GM12878 (cell line): ENCODE results near the gene ITPR2. TPM values are rescaled to one million over a fixed set of nuclear protein-coding genes. Genes with fewer than 3 reads are reported as not detected.
A peak's percentile ranks its signal among the peaks of the same experiment; 100 is the strongest.

Experiments
- ATAC-seq: fragments of 200-7000 bp; cut with Tn5 transposase; 3 replicates; pipeline ENCODE4 v1.9.1; 2020; ENCODE audit warnings: mild to moderate bottlenecking, moderate library complexity
- BruUV-seq: library from RNA; stranded (reverse); fragments of 400-500 nt; replicated peaks from 2 replicates; lab custom pipeline; 2021; lab: Mats Ljungman, UMichigan
- CTCF ChIA-PET: fragments of 300-600 bp; sonication (Branson Sonifier 250); formaldehyde crosslinking; extraction: SDS; loops from one replicate; lab custom pipeline; 2021; ENCODE audit warnings: inconsistent platforms; lab: Yijun Ruan, JAX
- POLR2A ChIA-PET: fragments of 350-600 bp; formaldehyde crosslinking; extraction: SDS; loops from one replicate; lab custom pipeline; 2021; ENCODE audit warnings: inconsistent platforms; lab: Charles Lee
- RAD21 ChIA-PET: fragments of 300-600 bp; sonication (Branson Sonifier 250); formaldehyde crosslinking; loops from one replicate; lab custom pipeline; 2023; ENCODE audit warnings: antibody characterized with exemption; ENCODE audit not compliant: unreplicated experiment; lab: Charles Lee
- SMC1A ChIA-PET: fragments of 300-600 bp; sonication (Branson Sonifier 250); formaldehyde crosslinking; loops from one replicate; lab custom pipeline; 2023; ENCODE audit not compliant: unreplicated experiment, uncharacterized antibody; lab: Charles Lee
- DNase-seq: peaks from one replicate; pipeline ENCODE4 v3.0.0-alpha.2; 2011; ENCODE audit warnings: low read depth, low spot score
- FAIRE-seq: peaks from 3 replicates; lab custom pipeline; 2011; peaks lifted over from hg19 to GRCh38; lab: Jason Lieb, UNC
- H2AFZ ChIP-seq: 2 replicates; pipeline ENCODE4 v1.6.0; 2011; ENCODE audit warnings: low read depth, low read length, control low read depth; ENCODE audit not compliant: control insufficient read depth
- H3K27ac ChIP-seq: 2 replicates; pipeline ENCODE4 v1.5.1; 2011; ENCODE audit warnings: control low read depth; ENCODE audit not compliant: control insufficient read depth, insufficient read depth
- H3K27me3 ChIP-seq, 2 experiments: replicated peaks in 1 of 2; 2 replicates each; pipeline versions ENCODE4 v1.6.0 to v1.6.1; 2011; ENCODE audit warnings: low read length in 1 of 2; ENCODE audit not compliant: control insufficient read depth in 2 of 2, insufficient read depth in 2 of 2
- H3K36me3 ChIP-seq, 2 experiments: 2 replicates each; pipeline ENCODE4 v1.5.1; 2011; ENCODE audit warnings: low read length in 1 of 2; ENCODE audit not compliant: control insufficient read depth in 2 of 2, insufficient read depth in 2 of 2
- H3K4me1 ChIP-seq: 2 replicates; pipeline ENCODE4 v1.6.1; 2011; ENCODE audit warnings: mild to moderate bottlenecking, low read length, moderate library complexity, mixed read lengths; ENCODE audit not compliant: control insufficient read depth, insufficient read depth
- H3K4me2 ChIP-seq: 2 replicates; pipeline ENCODE4 v1.6.0; 2011; ENCODE audit warnings: control low read depth; ENCODE audit not compliant: control insufficient read depth, insufficient read depth
- H3K4me3 ChIP-seq: fragments of 200-600 bp; sonication (generic); 2 replicates; pipeline ENCODE4 v1.5.1; 2016
- H3K79me2 ChIP-seq: 2 replicates; pipeline ENCODE4 v1.6.0; 2011; ENCODE audit warnings: low read length; ENCODE audit not compliant: control insufficient read depth, insufficient read depth
- H3K9ac ChIP-seq: 2 replicates; pipeline ENCODE4 v1.8.0; 2011; ENCODE audit warnings: low read length, control low read depth, mixed read lengths; ENCODE audit not compliant: control insufficient read depth, insufficient read depth
- H3K9me3 ChIP-seq: replicated peaks from 3 replicates; pipeline ENCODE4 v1.5.1; 2011; ENCODE audit warnings: mild to moderate bottlenecking, low read length; ENCODE audit not compliant: control insufficient read depth, insufficient read depth
- H4K20me1 ChIP-seq: 2 replicates; pipeline ENCODE4 v1.6.0; 2011; ENCODE audit not compliant: control insufficient read depth, insufficient read depth
- BMI1 ChIP-seq: fragments of 450-650 bp; IDR thresholded peaks from 2 replicates; pipeline ENCODE4 v1.6.1; 2016; ENCODE audit warnings: mild to moderate bottlenecking, moderate library complexity, borderline replicate concordance
- ESRRA ChIP-seq: IDR thresholded peaks from 2 replicates; pipeline ENCODE4 v1.6.1; 2012; ENCODE audit warnings: mild to moderate bottlenecking, low read length, improper control_type of control experiment
- ETV6 ChIP-seq, 2 experiments: fragments of 450-650 bp in 1 of 2; IDR thresholded peaks in 1 of 2; conservative IDR thresholded peaks in 1 of 2; 2 replicates each; pipeline ENCODE4 v1.6.1; 2014; ENCODE audit warnings: antibody characterized with exemption in 1 of 2, borderline replicate concordance in 1 of 2, low read depth in 1 of 2, mild to moderate bottlenecking in 1 of 2, moderate library complexity in 1 of 2
- HDGF ChIP-seq: fragments of 450-650 bp; IDR thresholded peaks from 2 replicates; pipeline ENCODE4 v1.6.1; 2016; ENCODE audit warnings: antibody characterized with exemption
- IRF5 ChIP-seq: fragments of 450-650 bp; IDR thresholded peaks from 2 replicates; pipeline ENCODE4 v1.6.1; 2017; ENCODE audit warnings: borderline replicate concordance
- KDM1A ChIP-seq: fragments of 200-600 bp; sonication (generic); IDR thresholded peaks from 2 replicates; pipeline ENCODE4 v1.6.1; 2016; ENCODE audit warnings: borderline replicate concordance
- PAX5 ChIP-seq: IDR thresholded peaks from 2 replicates; pipeline ENCODE4 v1.6.1; 2011; ENCODE audit warnings: low read depth, low read length, borderline replicate concordance
- SKIL ChIP-seq: fragments of 450-650 bp; IDR thresholded peaks from 2 replicates; pipeline ENCODE4 v1.6.1; 2017; ENCODE audit warnings: mild to moderate bottlenecking, low read depth, inconsistent platforms; ENCODE audit not compliant: poor library complexity, severe bottlenecking
- SMAD1 ChIP-seq: fragments of 450-650 bp; IDR thresholded peaks from 2 replicates; pipeline ENCODE4 v1.6.1; 2018; ENCODE audit warnings: mild to moderate bottlenecking, low read depth; ENCODE audit not compliant: partially characterized antibody
- SP1 ChIP-seq: IDR thresholded peaks from one replicate; pipeline ENCODE4 v1.6.1; 2011; ENCODE audit warnings: low read depth, low read length
- SRF ChIP-seq, 2 experiments: IDR thresholded peaks; 2 replicates each; pipeline ENCODE4 v1.6.1; 2011; ENCODE audit warnings: low read depth in 2 of 2, low read length in 2 of 2, mild to moderate bottlenecking in 1 of 2, moderate library complexity in 1 of 2
- TARDBP ChIP-seq: IDR thresholded peaks from 2 replicates; pipeline ENCODE4 v1.6.1; 2016; ENCODE audit warnings: borderline replicate concordance
- ZNF622 ChIP-seq: fragments of 450-650 bp; IDR thresholded peaks from 2 replicates; pipeline ENCODE4 v1.6.1; 2017; ENCODE audit warnings: mild to moderate bottlenecking, inconsistent platforms
- in situ Hi-C: fragments of 300-500 bp; cut with MboI; formaldehyde crosslinking; loops from 9 replicates; pipeline ENCODE4 v1.14.3; 2018; ENCODE audit warnings: mixed read lengths
- intact Hi-C: fragments of 100-400 bp; cut with micrococcal nuclease; formaldehyde crosslinking; loops from one replicate; pipeline ENCODE4 v1.14.2; 2022; ENCODE audit not compliant: unreplicated experiment
- polyA plus RNA-seq, 11 experiments: library from polyadenylated mRNA; depleted of rRNA in 4 of 11; unstranded in 6 of 11; stranded (reverse) in 5 of 11; fragments of >200 nt; fragmentation: Nextera tagmentation in 4 of 11; fragmentation: Illumina TruSeq in 1 of 11; extraction: Ambion mirVana in 4 of 11; extraction: Trizol in 1 of 11; gene quantifications; 1 replicate in 1 of 11; 2 replicates in 10 of 11; pipeline versions ENCODE4 v1.2.1 to v1.2.3, GENCODE V29; 2011 to 2016; ENCODE audit warnings: inconsistent platforms in 2 of 11, missing spikeins in 2 of 11, low read depth in 1 of 11
- total RNA-seq, 4 experiments: library from RNA; depleted of rRNA in 3 of 4; stranded (reverse); fragments of >200 nt in 3 of 4; fragmentation: Illumina TruSeq in 1 of 4; extraction: Trizol in 1 of 4; gene quantifications; 2 replicates each; pipeline versions ENCODE4 v1.2.1 to v1.2.3, GENCODE V29; 2013 to 2021
- TF ChIP-seq, protein P1 (sequence below): IDR thresholded peaks from 2 replicates; pipeline ENCODE4 v1.6.1; 2011; ENCODE audit warnings: borderline replicate concordance, low read depth, mild to moderate bottlenecking, moderate library complexity, mixed read lengths, low read length; ENCODE audit not compliant: insufficient read depth; ENCODE audit errors: extremely low read length
- TF ChIP-seq, protein P2 (sequence below): fragments of 450-650 bp; formaldehyde crosslinking; IDR thresholded peaks from 2 replicates; pipeline ENCODE4 v1.5.0; 2022; ENCODE audit warnings: mild to moderate bottlenecking, missing genetic modification characterization

Gene ITPR2
- total and polyA plus RNA-seq, 10 of the 15 experiments (the other 5 are each of a cell fraction or from before 2014, with no cell fraction given): 7.5 to 76.2 (median 47.1) TPM

DNA sequence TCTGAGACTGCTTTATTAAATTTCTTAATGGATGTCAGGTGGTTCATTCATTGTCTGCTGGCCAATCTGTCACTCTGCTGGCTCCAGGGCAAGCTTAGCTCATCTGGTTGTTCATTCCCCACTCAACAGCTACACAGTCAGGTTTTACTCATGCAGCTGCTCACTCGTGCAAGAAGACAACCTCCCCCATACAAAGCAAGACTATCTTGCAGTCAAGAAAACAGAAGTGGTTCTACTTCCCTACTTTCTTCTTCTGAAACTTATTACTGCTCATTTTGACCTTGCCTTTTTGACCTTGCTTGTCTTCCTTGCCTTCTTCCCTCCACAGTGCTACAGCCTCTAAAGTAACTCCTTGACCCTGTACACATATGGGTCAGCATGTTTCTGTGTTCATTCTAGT is 359.7 kb downstream of the ITPR2 start (continued):
- TF ChIP-seq SP1: peak; percentile 51
- TF ChIP-seq HDGF: 0 out of 2 replicates have a peak, but pooled peaks have one; percentile 55
- TF ChIP-seq SMAD1: no peak
- TF ChIP-seq ETV6 (conservative IDR thresholded peaks at IDR 0.05 in 1 of 2, IDR thresholded peaks at IDR 0.05 in 1 of 2; ENCODE audit: borderline replicate concordance in 1 of 2, low read depth in 1 of 2): peak in 1 of 2 experiments; percentile 87; a peak in 2 of 4 replicates
- peak; percentile 90 for TF ChIP-seq SKIL
- TF ChIP-seq ESRRA: peak; percentile 96
- TF ChIP-seq ZNF622: no peak
- TF ChIP-seq, protein P1, sequence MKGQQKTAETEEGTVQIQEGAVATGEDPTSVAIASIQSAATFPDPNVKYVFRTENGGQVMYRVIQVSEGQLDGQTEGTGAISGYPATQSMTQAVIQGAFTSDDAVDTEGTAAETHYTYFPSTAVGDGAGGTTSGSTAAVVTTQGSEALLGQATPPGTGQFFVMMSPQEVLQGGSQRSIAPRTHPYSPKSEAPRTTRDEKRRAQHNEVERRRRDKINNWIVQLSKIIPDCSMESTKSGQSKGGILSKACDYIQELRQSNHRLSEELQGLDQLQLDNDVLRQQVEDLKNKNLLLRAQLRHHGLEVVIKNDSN: no peak

DNA sequence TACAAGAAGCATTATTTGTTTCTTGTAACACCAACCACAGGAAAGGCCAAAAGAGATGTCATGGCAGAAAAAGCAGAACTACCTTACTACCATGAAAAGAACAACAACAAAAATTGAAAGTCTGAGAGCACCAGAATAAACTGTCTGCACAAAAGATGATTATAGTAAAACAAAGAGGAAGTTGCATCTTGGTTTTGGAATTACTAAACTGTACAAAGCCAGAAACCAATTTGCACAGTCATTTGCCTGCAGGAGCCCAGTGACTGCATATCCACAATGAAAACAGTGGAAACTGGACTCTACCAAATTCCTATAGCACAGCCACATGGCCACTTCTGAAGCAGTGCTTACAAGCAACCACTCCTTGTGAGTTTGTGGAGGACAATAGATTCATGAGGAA is 361.4 kb downstream of the ITPR2 start:
- Histone ChIP-seq H4K20me1 (no peaks in the 10 kb centered on the region; the same call in 1 of the 2 replicates), H3K27ac (peak overlapping the region; percentile 27; the same call in 1 of the 2 replicates), H3K79me2 (no peaks in the 10 kb centered on the region), H3K4me1 (peaks cover 35% of the 10 kb centered on the region), H3K27me3 (no peaks in the 10 kb centered on the region), H2AFZ (no peak overlapping the region), H3K36me3 (peaks cover 0 to 12% of the 10 kb centered on the region in 2 experiments; a peak in 3 of 4 replicates), H3K4me2 (peak overlapping the region; percentile 31; the same call in 1 of the 2 replicates), H3K4me3 (peak overlapping the region; percentile 32; the same call in 1 of the 2 replicates), H3K9ac (no peak overlapping the region), H3K9me3 (no peaks in the 10 kb centered on the region)
- CTCF ChIA-PET: no interaction called here
- in situ Hi-C loops (no loop called here), intact Hi-C loops (loop anchor here (2.0 kb wide), 1 partner anchor 353 kb away; no protein-coding TSS in a partner anchor)
- RAD21 ChIA-PET: no interaction called here
- ATAC-seq (peak; percentile 84), FAIRE-seq (peak; percentile 86), DNase-seq (peak; percentile 82)
- SMC1A ChIA-PET: no interaction called here
- BruUV-seq: no TSS peak
- POLR2A ChIA-PET: interaction anchor here (1.1 kb wide), 1 partner anchor 9 kb away, joined by 5 read pairs; no protein-coding TSS in a partner anchor
- TF ChIP-seq KDM1A (no peak), SRF (IDR thresholded peaks at IDR 0.05; ENCODE audit: low read depth in 2 of 2, low read length in 2 of 2) (no peak), BMI1 (peak; percentile 54; the same call in 1 of the 2 replicates), IRF5 (no peak), PAX5 (peak; percentile 85; the same call in 1 of the 2 replicates), TARDBP (no peak)
- TF ChIP-seq, protein P2, sequence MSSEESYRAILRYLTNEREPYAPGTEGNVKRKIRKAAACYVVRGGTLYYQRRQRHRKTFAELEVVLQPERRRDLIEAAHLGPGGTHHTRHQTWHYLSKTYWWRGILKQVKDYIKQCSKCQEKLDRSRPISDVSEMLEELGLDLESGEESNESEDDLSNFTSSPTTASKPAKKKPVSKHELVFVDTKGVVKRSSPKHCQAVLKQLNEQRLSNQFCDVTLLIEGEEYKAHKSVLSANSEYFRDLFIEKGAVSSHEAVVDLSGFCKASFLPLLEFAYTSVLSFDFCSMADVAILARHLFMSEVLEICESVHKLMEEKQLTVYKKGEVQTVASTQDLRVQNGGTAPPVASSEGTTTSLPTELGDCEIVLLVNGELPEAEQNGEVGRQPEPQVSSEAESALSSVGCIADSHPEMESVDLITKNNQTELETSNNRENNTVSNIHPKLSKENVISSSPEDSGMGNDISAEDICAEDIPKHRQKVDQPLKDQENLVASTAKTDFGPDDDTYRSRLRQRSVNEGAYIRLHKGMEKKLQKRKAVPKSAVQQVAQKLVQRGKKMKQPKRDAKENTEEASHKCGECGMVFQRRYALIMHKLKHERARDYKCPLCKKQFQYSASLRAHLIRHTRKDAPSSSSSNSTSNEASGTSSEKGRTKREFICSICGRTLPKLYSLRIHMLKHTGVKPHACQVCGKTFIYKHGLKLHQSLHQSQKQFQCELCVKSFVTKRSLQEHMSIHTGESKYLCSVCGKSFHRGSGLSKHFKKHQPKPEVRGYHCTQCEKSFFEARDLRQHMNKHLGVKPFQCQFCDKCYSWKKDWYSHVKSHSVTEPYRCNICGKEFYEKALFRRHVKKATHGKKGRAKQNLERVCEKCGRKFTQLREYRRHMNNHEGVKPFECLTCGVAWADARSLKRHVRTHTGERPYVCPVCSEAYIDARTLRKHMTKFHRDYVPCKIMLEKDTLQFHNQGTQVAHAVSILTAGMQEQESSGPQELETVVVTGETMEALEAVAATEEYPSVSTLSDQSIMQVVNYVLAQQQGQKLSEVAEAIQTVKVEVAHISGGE (CRISPR knock-in tag): no peak
